Stimulated activated CD4-positive, alpha-beta T cell treated with anti-CD3 and anti-CD28 coated beads, Interleukin-2, amount 100 ng/mL, for 48 hours (primary cell): ENCODE data around the gene MYB.

ENCODE experiments used
- DNase-seq, 2 donors: peaks; one replicate each; pipeline ENCODE4 v3.0.0-alpha.2; 2020

Gene MYB

GRCh38 chr6:135189344-135189743, 8.2 kb downstream of the MYB start:
- DNase-seq = no peak

- no peak for DNase-seq
Measured at GRCh38 chr6:135191508-135192255, 10.6 kb downstream of the MYB start.

- no peak for DNase-seq
Measured at GRCh38 chr6:135192256-135193174, 11.4 kb downstream of the MYB start.

GRCh38 chr6:135193221-135193620, 12.1 kb downstream of the MYB start:
- no peak for DNase-seq

GRCh38 chr6:135195041-135195440, 13.9 kb downstream of the MYB start:
- DNase-seq = no peak

- DNase-seq = no peak
Measured at GRCh38 chr6:135195522-135195921, 14.4 kb downstream of the MYB start.

GRCh38 chr6:135196739-135197510, 15.8 kb downstream of the MYB start:
- DNase-seq = no peak

GRCh38 chr6:135202836-135203235, 21.7 kb downstream of the MYB start:
- no peak for DNase-seq

GRCh38 chr6:135204951-135205350, 23.8 kb downstream of the MYB start:
- DNase-seq = no peak

- DNase-seq = no peak
Measured at GRCh38 chr6:135209803-135210202, 28.7 kb downstream of the MYB start.

- no peak for DNase-seq
Measured at GRCh38 chr6:135210632-135211305, 29.7 kb downstream of the MYB start.

- no peak for DNase-seq
Measured at GRCh38 chr6:135211306-135211702, 30.2 kb downstream of the MYB start.

- DNase-seq = no peak
Measured at GRCh38 chr6:135212020-135212806, 31.1 kb downstream of the MYB start.

GRCh38 chr6:135212935-135213334, 31.8 kb downstream of the MYB start:
- no peak for DNase-seq

GRCh38 chr6:135213616-135214015, 32.5 kb downstream of the MYB start:
- DNase-seq = no peak

GRCh38 chr6:135215160-135215559, 34.1 kb downstream of the MYB start:
- no peak for DNase-seq

GRCh38 chr6:135215563-135215962, 34.5 kb downstream of the MYB start:
- no peak for DNase-seq

GRCh38 chr6:135217663-135218062, 36.6 kb downstream of the MYB start:
- DNase-seq = no peak

- DNase-seq = no peak
Measured at GRCh38 chr6:135219346-135219745, 38.2 kb downstream of the MYB start.

GRCh38 chr6:135221042-135221441, 39.9 kb downstream of the MYB start:
- no peak for DNase-seq

- no peak for DNase-seq
Measured at GRCh38 chr6:135221505-135221904, 40.4 kb downstream of the MYB start.

- DNase-seq = no peak
Measured at GRCh38 chr6:135222623-135223022, 41.5 kb downstream of the MYB start.
